ENCODE data around the gene VDAC2.

The VDAC2 gene

GRCh38 chr10:75250934-75251333 is 40.3 kb downstream of the VDAC2 start:
- DNase-seq (ENCODE audit: low read depth, low spot score), result no peak

GRCh38 chr10:75253281-75254220 is 43.0 kb downstream of the VDAC2 start:
- no peak for DNase-seq (ENCODE audit: low read depth, low spot score)

- no peak for DNase-seq (ENCODE audit: low read depth, low spot score)
These were observed 44.1 kb downstream of the VDAC2 start for GRCh38 chr10:75254739-75255138.

GRCh38 chr10:75260990-75261389 is 50.4 kb downstream of the VDAC2 start:
- DNase-seq (ENCODE audit: low read depth, low spot score), result no peak

- no peak for DNase-seq (ENCODE audit: low read depth, low spot score)
These were observed 51.5 kb downstream of the VDAC2 start for GRCh38 chr10:75261813-75262705.

GRCh38 chr10:75263806-75264205 is 53.2 kb downstream of the VDAC2 start:
- DNase-seq (ENCODE audit: low read depth, low spot score), result no peak

GRCh38 chr10:75265856-75266255 is 55.3 kb downstream of the VDAC2 start:
- no peak for DNase-seq (ENCODE audit: low read depth, low spot score)

- DNase-seq (ENCODE audit: low read depth, low spot score), result no peak
These were observed 56.3 kb downstream of the VDAC2 start for GRCh38 chr10:75266945-75267344.

- DNase-seq (ENCODE audit: low read depth, low spot score), result no peak
These were observed 59.0 kb downstream of the VDAC2 start for GRCh38 chr10:75269605-75270004.

GRCh38 chr10:75272094-75272493 is 61.5 kb downstream of the VDAC2 start:
- no peak for DNase-seq (ENCODE audit: low read depth, low spot score)

- DNase-seq (ENCODE audit: low read depth, low spot score), result no peak
These were observed 62.3 kb downstream of the VDAC2 start for GRCh38 chr10:75272896-75273295.

- no peak for DNase-seq (ENCODE audit: low read depth, low spot score)
These were observed 65.7 kb downstream of the VDAC2 start for GRCh38 chr10:75276069-75276872.

GRCh38 chr10:75280236-75280635 is 69.6 kb downstream of the VDAC2 start:
- DNase-seq (ENCODE audit: low read depth, low spot score), result no peak

Measured in smooth muscle cell of the brain vasculature (primary cell).